Activated B cell treated with CpG ODN at 0.5 μM for 24 hours (primary cell): ENCODE measurements around the gene TEX53. TPM values are rescaled to one million over a fixed set of nuclear protein-coding genes. Genes with fewer than 3 reads are reported as not detected.

Experiments used
- ATAC-seq: fragments of 200-7000 bp; cut with Tn5 transposase; one replicate; pipeline ENCODE4 v1.10.0; 2021; ENCODE audit warnings: low read depth, mild to moderate bottlenecking, moderate library complexity
- CTCF ChIA-PET: fragments of 350-600 bp; sonication (Branson Sonifier 250); formaldehyde crosslinking; loops from one replicate; lab custom pipeline; 2021; ENCODE audit warnings: antibody characterized with exemption; lab: Charles Lee
- POLR2A ChIA-PET: fragments of 350-600 bp; sonication (Branson Sonifier 250); formaldehyde crosslinking; loops from one replicate; lab custom pipeline; 2021; ENCODE audit warnings: antibody characterized with exemption; lab: Charles Lee
- DNase-seq: peaks from one replicate; pipeline ENCODE4 v3.0.0; 2022
- H3K27ac Mint-ChIP-seq: one replicate; pipeline ENCODE4 v1.8.0; 2020; ENCODE audit warnings: mixed read lengths
- H3K27me3 Mint-ChIP-seq: one replicate; pipeline ENCODE4 v1.8.0; 2021; ENCODE audit warnings: mixed read lengths
- H3K36me3 Mint-ChIP-seq: one replicate; pipeline ENCODE4 v1.8.0; 2021; ENCODE audit warnings: low read depth, mixed read lengths
- H3K4me1 Mint-ChIP-seq: one replicate; pipeline ENCODE4 v1.8.0; 2021; ENCODE audit warnings: mixed read lengths
- H3K4me3 Mint-ChIP-seq: one replicate; pipeline ENCODE4 v1.8.0; 2020; ENCODE audit warnings: mild to moderate bottlenecking, mixed read lengths
- H3K9me3 Mint-ChIP-seq: one replicate; pipeline ENCODE4 v1.8.0; 2020; ENCODE audit warnings: mixed read lengths
- CTCF ChIP-seq: fragments of 200-600 bp; IDR thresholded peaks from one replicate; pipeline ENCODE4 v1.8.0; 2022; ENCODE audit warnings: antibody characterized with exemption, mild to moderate bottlenecking
- intact Hi-C: fragments of 100-400 bp; cut with micrococcal nuclease; formaldehyde crosslinking; loops from one replicate; pipeline ENCODE4 v1.15.1; 2024
- total RNA-seq: library from RNA; stranded (reverse); gene quantifications from 2 replicates; pipeline ENCODE4 v1.2.3, GENCODE V29; 2022

Gene TEX53
- total RNA-seq, 1 donor from 2014 or later, result not detected

DNA sequence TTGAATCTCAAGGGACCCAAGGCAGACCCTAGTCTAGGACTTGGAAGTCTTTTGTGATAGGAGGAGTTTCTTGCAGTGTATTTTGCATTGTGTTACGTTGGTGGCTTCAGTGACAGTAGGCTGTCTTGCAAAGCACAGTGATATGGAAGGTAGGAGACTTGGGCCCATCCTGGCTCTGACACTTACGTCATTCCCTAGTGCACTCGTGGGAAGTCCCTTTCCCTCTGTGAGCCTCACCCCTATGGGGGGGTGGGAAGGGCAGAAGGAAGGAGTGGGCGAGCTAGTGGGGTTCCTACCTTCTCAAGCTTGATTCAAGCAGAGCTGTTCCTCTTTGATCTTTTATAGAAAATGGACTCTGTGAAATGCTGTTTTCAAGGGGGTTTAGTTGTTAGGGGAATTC is 9.2 kb upstream of the TEX53 start:
- intact Hi-C loops, result no loop called here
- no peak overlapping the region for H3K4me3 Mint-ChIP-seq
- no peak overlapping the region for H3K27ac Mint-ChIP-seq
- H3K9me3 Mint-ChIP-seq, result peaks cover 3% of the 10 kb centered on the region
- ChIA-PET POLR2A (interaction anchor here (0.6 kb wide), 1 partner anchor 70 kb away, joined by 3 read pairs; no protein-coding TSS in a partner anchor), CTCF (interaction anchor here (1.4 kb wide), 1 partner anchor 348 kb away, joined by 5 read pairs; no protein-coding TSS in a partner anchor)
- ATAC-seq (no peak), DNase-seq (no peak)
- peaks cover 6% of the 10 kb centered on the region for H3K4me1 Mint-ChIP-seq
- TF ChIP-seq CTCF, result no peak
- H3K27me3 Mint-ChIP-seq, result peaks cover 3% of the 10 kb centered on the region
- H3K36me3 Mint-ChIP-seq, result no peaks in the 10 kb centered on the region

DNA sequence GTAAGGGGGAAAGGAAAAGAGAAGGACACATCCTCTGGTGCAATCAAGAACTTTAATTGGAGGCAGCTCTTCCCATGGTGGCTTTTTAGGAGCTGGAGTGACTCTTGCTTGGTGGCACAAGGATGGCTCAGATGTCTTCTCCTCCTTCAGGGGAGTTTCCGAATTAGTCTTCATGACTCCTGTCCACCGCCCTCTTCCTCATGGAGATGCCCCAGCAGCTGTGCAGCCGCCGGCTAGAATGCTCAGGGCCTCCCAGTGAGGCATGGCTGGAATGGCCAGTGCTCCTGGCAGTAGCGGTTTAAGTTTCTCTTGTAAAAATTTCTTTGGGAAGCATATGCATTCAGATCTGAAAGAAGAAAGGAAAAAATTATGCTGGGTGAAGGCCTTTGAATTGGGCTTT is 8.8 kb upstream of the TEX53 start:
- Mint-ChIP-seq H3K4me1 (peaks cover 6% of the 10 kb centered on the region), H3K27me3 (peaks cover 3% of the 10 kb centered on the region), H3K9me3 (peaks cover 3% of the 10 kb centered on the region), H3K27ac (no peak overlapping the region), H3K36me3 (no peaks in the 10 kb centered on the region), H3K4me3 (no peak overlapping the region)
- DNase-seq, result no peak
- POLR2A ChIA-PET, result no interaction called here
- CTCF ChIA-PET, result interaction anchor here (1.4 kb wide), 1 partner anchor 348 kb away, joined by 5 read pairs; no protein-coding TSS in a partner anchor
- ATAC-seq, result no peak
- no peak for TF ChIP-seq CTCF
- intact Hi-C loops, result no loop called here

- Mint-ChIP-seq H3K27ac (no peak overlapping the region), H3K27me3 (no peaks in the 10 kb centered on the region), H3K4me3 (no peak overlapping the region), H3K9me3 (no peaks in the 10 kb centered on the region), H3K4me1 (peaks cover 6% of the 10 kb centered on the region), H3K36me3 (peaks cover 2% of the 10 kb centered on the region)
- ATAC-seq (no peak), DNase-seq (no peak)
- POLR2A ChIA-PET, result interaction anchor here (0.5 kb wide), 1 partner anchor 351 kb away, joined by 5 read pairs; no protein-coding TSS in a partner anchor
- TF ChIP-seq CTCF, result no peak
- intact Hi-C loops, result loop anchor here (5.0 kb wide), 1 partner anchor 858 kb away; no protein-coding TSS in a partner anchor
- CTCF ChIA-PET, result interaction anchor here (0.9 to 1.3 kb wide), 2 partner anchors 11 to 351 kb away, joined by 3 to 4 read pairs; no protein-coding TSS in a partner anchor
These were observed 6.6 kb upstream of the TEX53 start for GRCh38 chr9:114664181-114664580.

- H3K27me3 Mint-ChIP-seq, result no peaks in the 10 kb centered on the region
- ChIA-PET CTCF (interaction anchor here (1.0 to 1.6 kb wide), 5 partner anchors 9 to 352 kb away, joined by 3 to 8 read pairs (median 4); no protein-coding TSS in a partner anchor), POLR2A (no interaction called here)
- peaks cover 6% of the 10 kb centered on the region for H3K4me1 Mint-ChIP-seq
- DNase-seq (peak; percentile 37), ATAC-seq (peak; percentile 100)
- intact Hi-C loops, result loop anchor here (1.0 to 5.0 kb wide), 2 partner anchors 352 to 860 kb away; no protein-coding TSS in a partner anchor
- no peak overlapping the region for H3K27ac Mint-ChIP-seq
- H3K36me3 Mint-ChIP-seq, result peaks cover 11% of the 10 kb centered on the region
- no peaks in the 10 kb centered on the region for H3K9me3 Mint-ChIP-seq
- no peak overlapping the region for H3K4me3 Mint-ChIP-seq
- TF ChIP-seq CTCF, result peak; percentile 45
These were observed 4.7 kb upstream of the TEX53 start for GRCh38 chr9:114662081-114662989.

- ChIA-PET CTCF (interaction anchor here (6.5 kb wide), 1 partner anchor 251 kb away, joined by 126 read pairs; no protein-coding TSS in a partner anchor), POLR2A (interaction anchor here (0.7 kb wide), 1 partner anchor 260 kb away, joined by 3 read pairs; no protein-coding TSS in a partner anchor)
- no peak overlapping the region for H3K4me3 Mint-ChIP-seq
- ATAC-seq (no peak), DNase-seq (no peak)
- no peaks in the 10 kb centered on the region for H3K27me3 Mint-ChIP-seq
- intact Hi-C loops, result no loop called here
- peaks cover 23% of the 10 kb centered on the region for H3K4me1 Mint-ChIP-seq
- no peak for TF ChIP-seq CTCF
- H3K27ac Mint-ChIP-seq, result no peak overlapping the region
- peaks cover 14% of the 10 kb centered on the region for H3K36me3 Mint-ChIP-seq
- no peaks in the 10 kb centered on the region for H3K9me3 Mint-ChIP-seq
These were observed 1.3 kb downstream of the TEX53 start for GRCh38 chr9:114656301-114656700.
